ENCODE measurements around the gene SPNS2.

DNA sequence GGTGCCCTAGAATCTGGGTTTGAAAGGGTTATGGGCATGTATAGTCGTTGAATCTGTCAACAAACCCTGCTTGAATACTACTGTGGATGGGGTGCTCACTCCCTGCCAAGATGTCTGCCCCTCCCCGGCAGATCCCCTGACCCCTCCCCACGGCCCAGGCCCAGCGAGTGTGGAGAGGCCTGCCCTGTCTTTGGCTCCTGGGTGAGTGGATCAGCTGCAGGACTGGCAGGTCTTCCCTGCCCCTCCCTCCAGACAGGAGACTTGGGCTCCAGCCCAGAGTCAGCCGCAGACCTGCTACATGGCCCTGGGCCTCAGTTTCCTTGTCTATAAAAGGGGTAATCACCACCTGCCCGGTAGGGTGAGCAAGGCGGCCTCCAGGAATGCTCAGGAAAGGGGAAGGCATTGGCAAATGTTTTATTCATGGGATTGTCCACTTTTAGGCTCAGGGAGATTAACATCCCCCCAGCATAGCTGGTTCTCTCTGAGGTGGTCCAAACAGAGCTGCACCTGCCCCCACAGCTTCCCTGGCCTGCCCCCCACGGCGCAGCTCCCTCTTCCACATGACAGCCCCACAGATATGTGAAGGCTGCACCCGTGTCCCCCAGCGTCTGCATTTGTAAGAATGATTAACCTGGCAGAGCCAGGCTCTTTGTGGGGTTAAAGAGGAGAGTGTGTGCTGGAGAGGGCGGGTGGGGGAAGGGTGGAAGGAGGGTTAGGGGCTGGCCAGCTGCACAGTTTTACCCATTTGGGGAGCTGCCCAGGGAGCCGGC, 18.5 kb upstream of the SPNS2 start:
- TF ChIP-seq CHD2 (IDR thresholded peaks at IDR 0.05; ENCODE audit: low read length, partially characterized antibody) (no peak), RXRA (IDR thresholded peaks at IDR 0.05; ENCODE audit: borderline replicate concordance, low read depth) (no peak), RFX5 (IDR thresholded peaks at IDR 0.05; ENCODE audit: low read length) (no peak), EZH2phosphoT487 (IDR thresholded peaks at IDR 0.05; ENCODE audit: borderline replicate concordance, low read depth) (no peak), FOXM1 (IDR thresholded peaks at IDR 0.05; ENCODE audit: low read depth) (no peak), TAF1 (IDR thresholded peaks at IDR 0.05; ENCODE audit: borderline replicate concordance, low read depth, low read length) (no peak), SMC3 (IDR thresholded peaks at IDR 0.05; ENCODE audit: low read depth, low read length) (no peak)

Data from SK-N-SH (cell line).